Tibial artery (tissue), 4 donors: ENCODE measurements around the gene IL22RA2.

Experiments
- DNase-seq, 2 donors: peaks; one replicate each; pipeline ENCODE4 v3.0.0-alpha.2; 2019
- H3K27ac ChIP-seq, 2 donors: fragments of 200-600 bp; sonication (generic) in 1 of 2; 1 replicate in 1 of 2; 2 replicates in 1 of 2; pipeline ENCODE4 v1.5.1; 2018 to 2019; ENCODE audit warnings: mild to moderate bottlenecking in 1 of 2
- H3K27me3 ChIP-seq, 2 donors: fragments of 200-600 bp; sonication (generic) in 1 of 2; one replicate each; pipeline versions ENCODE4 v1.5.1 to v1.6.0; 2016 to 2019
- H3K36me3 ChIP-seq, 3 donors: fragments of 200-600 bp; sonication (generic) in 2 of 3; one replicate each; pipeline ENCODE4 v1.5.1; 2016 to 2019; ENCODE audit warnings: mild to moderate bottlenecking in 2 of 3
- H3K4me1 ChIP-seq, 4 donors: fragments of 200-600 bp; sonication (generic) in 2 of 4; 1 replicate in 3 of 4; 2 replicates in 1 of 4; pipeline ENCODE4 v1.5.1; 2016 to 2019
- H3K4me3 ChIP-seq, 2 donors: fragments of 200-600 bp; sonication (generic) in 1 of 2; 1 replicate in 1 of 2; 2 replicates in 1 of 2; pipeline ENCODE4 v1.5.1; 2018 to 2019; ENCODE audit warnings: mild to moderate bottlenecking in 2 of 2
- H3K9me3 ChIP-seq, 3 donors: fragments of 200-600 bp; sonication (generic) in 1 of 3; one replicate each; pipeline ENCODE4 v1.5.1; 2016 to 2019
- CTCF ChIP-seq, 2 experiments: fragments of 200-600 bp in 1 of 2; fragments of 450-650 bp in 1 of 2; IDR thresholded peaks; one replicate each; pipeline ENCODE4 v1.5.1; 2017 to 2019; ENCODE audit warnings: antibody characterized with exemption in 2 of 2, mild to moderate bottlenecking in 1 of 2, moderate library complexity in 1 of 2
- intact Hi-C: fragments of 100-400 bp; cut with DNase I; formaldehyde crosslinking; loops from one replicate; pipeline ENCODE4 v1.15.0; 2023; ENCODE audit warnings: low total_unique reads

Gene IL22RA2

GRCh38 chr6:137097526-137097925, 75.9 kb downstream of the IL22RA2 start:
- TF ChIP-seq CTCF (IDR thresholded peaks at IDR 0.05): no peak
- no peak for DNase-seq
- Histone ChIP-seq H3K27me3 (no peaks in the 10 kb centered on the region), H3K36me3 (no peaks in the 10 kb centered on the region), H3K4me3 (no peak overlapping the region), H3K9me3 (no peaks in the 10 kb centered on the region), H3K27ac (no peak overlapping the region), H3K4me1 (no peaks in the 10 kb centered on the region)
- intact Hi-C loops: loop anchor here (10.0 kb wide), 1 partner anchor 217 kb away; no protein-coding TSS in a partner anchor

GRCh38 chr6:137097057-137097456, 76.4 kb downstream of the IL22RA2 start:
- TF ChIP-seq CTCF (IDR thresholded peaks at IDR 0.05): no peak
- Histone ChIP-seq H3K4me3 (no peak overlapping the region), H3K27ac (no peak overlapping the region), H3K27me3 (no peaks in the 10 kb centered on the region), H3K9me3 (no peaks in the 10 kb centered on the region), H3K4me1 (no peaks in the 10 kb centered on the region), H3K36me3 (no peaks in the 10 kb centered on the region)
- intact Hi-C loops: loop anchor here (10.0 kb wide), 1 partner anchor 218 kb away; no protein-coding TSS in a partner anchor
- DNase-seq: no peak

- no peak for TF ChIP-seq CTCF (IDR thresholded peaks at IDR 0.05)
- Histone ChIP-seq H3K36me3 (no peaks in the 10 kb centered on the region), H3K9me3 (no peaks in the 10 kb centered on the region), H3K27ac (no peak overlapping the region), H3K4me1 (no peaks in the 10 kb centered on the region), H3K27me3 (no peaks in the 10 kb centered on the region), H3K4me3 (no peak overlapping the region)
- intact Hi-C loops: loop anchor here (10.0 kb wide), 1 partner anchor 219 kb away; no protein-coding TSS in a partner anchor
- no peak for DNase-seq
Measured at GRCh38 chr6:137095651-137096238, 77.7 kb downstream of the IL22RA2 start.

GRCh38 chr6:137095093-137095492, 78.4 kb downstream of the IL22RA2 start:
- intact Hi-C loops: loop anchor here (10.0 kb wide), 1 partner anchor 220 kb away; no protein-coding TSS in a partner anchor
- Histone ChIP-seq H3K4me3 (no peak overlapping the region), H3K36me3 (no peaks in the 10 kb centered on the region), H3K9me3 (no peaks in the 10 kb centered on the region), H3K4me1 (no peaks in the 10 kb centered on the region), H3K27ac (no peak overlapping the region), H3K27me3 (no peaks in the 10 kb centered on the region)
- DNase-seq: no peak
- TF ChIP-seq CTCF (IDR thresholded peaks at IDR 0.05): no peak

- H3K27me3 ChIP-seq: no peaks in the 10 kb centered on the region
- TF ChIP-seq CTCF (IDR thresholded peaks at IDR 0.05): peak; percentile 58 to 61
- peak in 1 of 2 donors; percentile 74 for DNase-seq
- H3K4me1 ChIP-seq: no peaks in the 10 kb centered on the region
- H3K9me3 ChIP-seq: no peaks in the 10 kb centered on the region
- H3K27ac ChIP-seq: no peak overlapping the region
- no peaks in the 10 kb centered on the region for H3K36me3 ChIP-seq
- no peak overlapping the region for H3K4me3 ChIP-seq
- intact Hi-C loops: loop anchor here (10.0 kb wide), 1 partner anchor 220 kb away; no protein-coding TSS in a partner anchor
Measured at GRCh38 chr6:137094411-137095008, 78.9 kb downstream of the IL22RA2 start.
